BE2C (cell line): ENCODE results near the gene MGLL.

ENCODE experiments used
- DNase-seq: peaks from one replicate; pipeline ENCODE4 v3.0.0-alpha.2; 2020
- H3K27me3 ChIP-seq: fragments of 250-450 bp; sonication (Bioruptor Pico); 2 replicates; pipeline ENCODE4 v1.5.1; 2020; ENCODE audit warnings: mild to moderate bottlenecking
- H3K36me3 ChIP-seq: fragments of 250-450 bp; sonication (Bioruptor Pico); 2 replicates; pipeline ENCODE4 v1.5.1; 2020; ENCODE audit warnings: mild to moderate bottlenecking
- H3K4me1 ChIP-seq: fragments of 250-450 bp; sonication (Bioruptor Pico); 2 replicates; pipeline ENCODE4 v1.5.1; 2020
- H3K4me3 ChIP-seq: 2 replicates; pipeline ENCODE4 v1.5.1; 2011; ENCODE audit warnings: low read depth, low read length
- H3K9me3 ChIP-seq: fragments of 250-450 bp; sonication (Bioruptor Pico); 2 replicates; pipeline ENCODE4 v1.5.1; 2020
- TF ChIP-seq, protein P1 (sequence below): IDR thresholded peaks from 2 replicates; pipeline ENCODE4 v1.5.1; 2012; ENCODE audit warnings: mild to moderate bottlenecking, low read depth, low read length

MGLL gene

DNA sequence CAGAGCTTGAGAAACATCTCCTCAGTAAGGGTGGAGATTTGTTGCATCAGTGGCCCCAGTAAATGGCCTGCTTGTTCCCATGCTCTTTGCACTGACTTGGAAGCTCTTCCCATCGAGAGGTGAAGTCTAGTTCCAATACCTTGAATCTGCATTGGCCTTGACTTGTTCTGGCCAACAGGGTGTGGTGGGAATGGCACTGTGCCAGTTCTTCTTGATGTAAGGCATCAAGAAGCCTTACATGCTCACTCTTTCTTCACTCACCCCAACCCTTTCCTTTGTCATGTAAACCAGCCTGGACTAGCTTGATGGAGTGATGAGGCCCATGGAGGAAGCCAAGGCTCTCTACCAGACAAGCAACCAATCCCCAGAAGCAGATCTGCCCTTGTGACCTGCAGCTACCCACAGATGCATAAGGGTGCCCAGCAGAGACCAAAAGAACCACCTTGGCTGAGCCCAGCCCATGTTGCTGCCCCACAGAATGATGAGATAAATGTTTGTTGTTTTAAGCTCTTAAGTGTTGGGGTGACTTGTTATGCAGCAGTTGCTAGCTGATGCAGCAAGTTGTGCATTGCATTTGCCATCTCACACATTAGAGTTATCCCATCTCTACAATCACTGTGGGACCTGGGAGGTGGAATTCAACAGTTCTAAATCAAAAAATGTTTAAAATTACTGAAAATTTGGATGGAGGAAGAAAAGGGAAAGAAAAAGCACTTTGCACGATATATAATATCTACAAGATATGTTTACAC is 11.1 kb upstream of the MGLL start:
- DNase-seq: no peak
- H3K27me3 ChIP-seq: no peaks in the 10 kb centered on the region
- H3K4me1 ChIP-seq: no peaks in the 10 kb centered on the region
- TF ChIP-seq, protein P1, sequence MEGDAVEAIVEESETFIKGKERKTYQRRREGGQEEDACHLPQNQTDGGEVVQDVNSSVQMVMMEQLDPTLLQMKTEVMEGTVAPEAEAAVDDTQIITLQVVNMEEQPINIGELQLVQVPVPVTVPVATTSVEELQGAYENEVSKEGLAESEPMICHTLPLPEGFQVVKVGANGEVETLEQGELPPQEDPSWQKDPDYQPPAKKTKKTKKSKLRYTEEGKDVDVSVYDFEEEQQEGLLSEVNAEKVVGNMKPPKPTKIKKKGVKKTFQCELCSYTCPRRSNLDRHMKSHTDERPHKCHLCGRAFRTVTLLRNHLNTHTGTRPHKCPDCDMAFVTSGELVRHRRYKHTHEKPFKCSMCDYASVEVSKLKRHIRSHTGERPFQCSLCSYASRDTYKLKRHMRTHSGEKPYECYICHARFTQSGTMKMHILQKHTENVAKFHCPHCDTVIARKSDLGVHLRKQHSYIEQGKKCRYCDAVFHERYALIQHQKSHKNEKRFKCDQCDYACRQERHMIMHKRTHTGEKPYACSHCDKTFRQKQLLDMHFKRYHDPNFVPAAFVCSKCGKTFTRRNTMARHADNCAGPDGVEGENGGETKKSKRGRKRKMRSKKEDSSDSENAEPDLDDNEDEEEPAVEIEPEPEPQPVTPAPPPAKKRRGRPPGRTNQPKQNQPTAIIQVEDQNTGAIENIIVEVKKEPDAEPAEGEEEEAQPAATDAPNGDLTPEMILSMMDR: no peak
- H3K9me3 ChIP-seq: no peaks in the 10 kb centered on the region
- no peak overlapping the region for H3K4me3 ChIP-seq
- H3K36me3 ChIP-seq: no peaks in the 10 kb centered on the region

DNA sequence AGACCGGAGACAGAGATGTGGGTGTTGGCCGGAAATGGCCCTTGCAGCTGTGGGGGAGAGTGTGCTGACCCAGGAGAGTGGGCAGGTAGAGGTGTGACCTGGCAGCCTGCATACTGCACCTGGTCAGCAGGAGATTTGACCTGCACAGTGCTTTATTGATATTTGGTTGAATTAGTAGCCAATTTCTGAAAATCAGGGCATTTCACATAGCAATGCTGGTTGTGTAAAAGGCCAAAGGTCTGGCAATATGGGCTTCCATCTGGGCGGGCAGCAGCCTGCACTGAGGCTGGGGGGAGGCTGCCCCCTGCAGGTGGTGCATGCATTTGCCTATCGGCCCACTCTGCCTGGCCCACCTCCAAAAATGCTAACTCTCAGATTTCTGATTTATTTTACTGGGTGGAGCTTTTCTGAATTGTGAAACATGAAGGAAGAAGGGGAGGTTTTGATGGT is 9.4 kb upstream of the MGLL start:
- peak; percentile 76 for DNase-seq
- Histone ChIP-seq H3K27me3 (no peaks in the 10 kb centered on the region), H3K4me3 (no peak overlapping the region), H3K36me3 (no peaks in the 10 kb centered on the region), H3K4me1 (no peaks in the 10 kb centered on the region), H3K9me3 (peaks cover 3% of the 10 kb centered on the region; the same call in 1 of the 2 replicates)
- TF ChIP-seq, protein P1: peak; percentile 91

DNA sequence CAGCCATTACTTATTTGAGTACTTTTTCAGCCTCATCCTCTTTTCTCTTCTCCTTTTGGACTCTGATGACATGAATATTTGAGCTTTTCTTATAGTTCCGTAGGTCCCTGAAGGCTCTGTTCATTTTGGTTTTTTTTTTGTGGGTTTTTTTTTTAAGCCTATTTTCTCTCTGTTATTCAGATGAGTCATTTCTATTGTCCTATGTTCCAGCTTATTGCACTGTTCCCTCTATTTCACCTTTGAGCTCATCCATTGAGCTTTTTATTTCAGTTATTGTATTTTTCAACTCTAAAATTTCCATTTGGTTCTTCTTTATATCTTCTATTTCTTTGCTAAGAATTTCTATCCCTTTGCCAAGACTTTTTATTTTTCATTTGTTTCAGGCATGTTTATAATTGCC is 7.2 kb upstream of the MGLL start:
- no peak overlapping the region for H3K4me3 ChIP-seq
- TF ChIP-seq, protein P1: no peak
- no peaks in the 10 kb centered on the region for H3K36me3 ChIP-seq
- DNase-seq: no peak
- H3K27me3 ChIP-seq: no peaks in the 10 kb centered on the region
- peaks cover 3% of the 10 kb centered on the region; the same call in 1 of the 2 replicates for H3K9me3 ChIP-seq
- no peaks in the 10 kb centered on the region for H3K4me1 ChIP-seq

DNA sequence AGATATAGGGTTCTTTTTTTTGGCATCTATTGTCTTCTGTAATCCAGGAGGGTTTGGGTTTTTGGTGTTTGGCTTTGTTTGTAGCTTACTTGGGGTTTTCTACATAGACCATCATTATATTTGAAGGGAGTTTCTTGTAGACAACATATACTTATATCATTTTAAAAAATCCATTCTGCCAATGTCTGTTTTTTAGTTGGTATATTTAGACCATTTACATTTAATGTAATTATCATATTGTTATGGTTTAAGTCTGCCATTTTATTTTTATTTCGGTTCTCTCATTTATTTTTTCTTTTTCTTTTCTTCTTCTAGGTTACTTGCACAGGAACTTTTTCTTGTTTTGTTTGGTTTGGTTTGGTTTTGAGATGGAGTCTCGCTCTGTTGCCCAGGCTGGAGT is 5.5 kb upstream of the MGLL start:
- TF ChIP-seq, protein P1: no peak
- H3K4me3 ChIP-seq: no peak overlapping the region
- H3K36me3 ChIP-seq: no peaks in the 10 kb centered on the region
- H3K4me1 ChIP-seq: no peaks in the 10 kb centered on the region
- H3K9me3 ChIP-seq: peaks cover 3% of the 10 kb centered on the region; the same call in 1 of the 2 replicates
- DNase-seq: no peak
- H3K27me3 ChIP-seq: 0 out of 2 replicates have a peak, but pooled peaks cover under 1% of the 10 kb centered on the region

DNA sequence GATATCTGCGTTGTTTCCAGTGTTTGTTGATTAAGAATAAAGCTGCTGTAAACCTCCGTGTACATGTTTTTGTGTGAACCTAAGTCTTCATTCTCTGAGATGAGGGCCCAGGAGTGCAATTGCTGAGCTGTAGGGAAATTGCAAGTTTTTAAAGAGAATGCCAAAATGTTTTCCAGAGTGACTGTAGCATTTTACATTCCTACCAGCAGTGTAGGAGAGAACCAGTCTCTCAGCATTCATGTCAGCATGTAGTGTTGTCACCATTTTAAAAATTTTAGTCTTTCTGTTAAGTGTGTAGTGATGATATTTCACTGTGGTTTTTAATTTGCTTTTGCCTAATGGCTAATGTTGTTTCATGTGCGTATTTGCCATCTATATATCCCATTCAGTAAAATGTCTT is 3.4 kb upstream of the MGLL start:
- Histone ChIP-seq H3K27me3 (peaks cover 10% of the 10 kb centered on the region; the same call in 1 of the 2 replicates), H3K4me1 (no peaks in the 10 kb centered on the region), H3K4me3 (no peak overlapping the region), H3K9me3 (peaks cover 3% of the 10 kb centered on the region; the same call in 1 of the 2 replicates), H3K36me3 (no peaks in the 10 kb centered on the region)
- TF ChIP-seq, protein P1: no peak
- DNase-seq: no peak

DNA sequence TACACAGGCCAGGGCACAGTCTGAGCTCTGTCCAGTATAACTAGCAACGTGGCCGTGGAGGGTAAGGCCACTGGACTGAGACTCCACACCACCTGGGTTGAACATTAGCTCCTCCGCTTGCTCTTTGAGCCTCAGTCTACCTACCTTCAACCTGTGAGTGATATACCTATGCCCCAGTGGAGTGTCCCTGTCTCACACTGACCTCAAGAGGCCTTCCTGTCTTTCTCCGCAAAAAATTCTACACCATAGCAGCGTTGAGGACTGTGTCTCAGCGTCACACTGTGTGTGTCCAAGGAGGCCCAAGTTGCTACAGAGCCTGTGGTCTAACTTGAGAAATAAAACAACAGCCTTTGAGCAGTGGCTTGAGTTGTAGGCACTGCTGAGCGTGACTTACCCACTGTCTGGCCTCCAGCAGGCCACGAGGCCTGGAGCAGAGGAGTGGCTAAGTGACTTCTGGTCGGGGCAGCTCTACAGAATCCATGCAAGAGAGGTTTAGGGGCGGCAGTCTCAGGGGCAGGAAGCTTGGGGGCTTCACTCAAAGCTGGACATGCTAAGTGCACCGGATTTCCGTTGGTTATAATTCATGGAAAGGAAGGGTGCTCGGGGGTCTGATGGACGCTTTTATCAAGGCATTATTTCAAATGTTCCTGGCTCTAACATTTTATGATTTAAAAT is 2.0 kb upstream of the MGLL start:
- Histone ChIP-seq H3K36me3 (no peaks in the 10 kb centered on the region), H3K4me1 (no peaks in the 10 kb centered on the region), H3K4me3 (no peak overlapping the region), H3K27me3 (peaks cover 10% of the 10 kb centered on the region; the same call in 1 of the 2 replicates), H3K9me3 (peaks cover 3% of the 10 kb centered on the region; the same call in 1 of the 2 replicates)
- DNase-seq: no peak
- TF ChIP-seq, protein P1: no peak
